PC-3 (cell line): ENCODE results near the gene FAXDC2.

ENCODE experiments used
- EZH2phosphoT487 ChIP-seq: fragments of 300-600 bp; sonication (generic); IDR thresholded peaks from 2 replicates; pipeline ENCODE4 v1.6.1; 2018; ENCODE audit warnings: mild to moderate bottlenecking, antibody characterized with exemption, low read length, borderline replicate concordance
- TF ChIP-seq, protein P1 (sequence below): fragments of 300-600 bp; sonication (generic); conservative IDR thresholded peaks from 2 replicates; pipeline ENCODE4 v1.5.1; 2017; ENCODE audit warnings: antibody characterized with exemption, low read depth, mild to moderate bottlenecking, low read length

- TF ChIP-seq, protein P1, sequence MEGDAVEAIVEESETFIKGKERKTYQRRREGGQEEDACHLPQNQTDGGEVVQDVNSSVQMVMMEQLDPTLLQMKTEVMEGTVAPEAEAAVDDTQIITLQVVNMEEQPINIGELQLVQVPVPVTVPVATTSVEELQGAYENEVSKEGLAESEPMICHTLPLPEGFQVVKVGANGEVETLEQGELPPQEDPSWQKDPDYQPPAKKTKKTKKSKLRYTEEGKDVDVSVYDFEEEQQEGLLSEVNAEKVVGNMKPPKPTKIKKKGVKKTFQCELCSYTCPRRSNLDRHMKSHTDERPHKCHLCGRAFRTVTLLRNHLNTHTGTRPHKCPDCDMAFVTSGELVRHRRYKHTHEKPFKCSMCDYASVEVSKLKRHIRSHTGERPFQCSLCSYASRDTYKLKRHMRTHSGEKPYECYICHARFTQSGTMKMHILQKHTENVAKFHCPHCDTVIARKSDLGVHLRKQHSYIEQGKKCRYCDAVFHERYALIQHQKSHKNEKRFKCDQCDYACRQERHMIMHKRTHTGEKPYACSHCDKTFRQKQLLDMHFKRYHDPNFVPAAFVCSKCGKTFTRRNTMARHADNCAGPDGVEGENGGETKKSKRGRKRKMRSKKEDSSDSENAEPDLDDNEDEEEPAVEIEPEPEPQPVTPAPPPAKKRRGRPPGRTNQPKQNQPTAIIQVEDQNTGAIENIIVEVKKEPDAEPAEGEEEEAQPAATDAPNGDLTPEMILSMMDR, result no peak
- TF ChIP-seq EZH2phosphoT487, result no peak
Observed at GRCh38 chr5:154813158-154813557, 37.2 kb downstream of the FAXDC2 start.
